ENCODE measurements around the gene PSMB7.

PSMB7 gene

GRCh38 chr9:124377551-124378406 is 37.5 kb downstream of the PSMB7 start:
- DNase-seq, result no peak

GRCh38 chr9:124376329-124376728 is 38.9 kb downstream of the PSMB7 start:
- no peak for DNase-seq

GRCh38 chr9:124375726-124376125 is 39.5 kb downstream of the PSMB7 start:
- peak; percentile 13 for DNase-seq

- DNase-seq, result no peak
Observed at GRCh38 chr9:124373851-124374250, 41.4 kb downstream of the PSMB7 start.

GRCh38 chr9:124373386-124373785 is 41.9 kb downstream of the PSMB7 start:
- no peak for DNase-seq

- DNase-seq, result no peak
Observed at GRCh38 chr9:124372038-124372437, 43.2 kb downstream of the PSMB7 start.

GRCh38 chr9:124370896-124371582 is 44.2 kb downstream of the PSMB7 start:
- no peak for DNase-seq

- no peak for DNase-seq
Observed at GRCh38 chr9:124369231-124369797, 45.9 kb downstream of the PSMB7 start.

- DNase-seq, result no peak
Observed at GRCh38 chr9:124368692-124369091, 46.5 kb downstream of the PSMB7 start.

GRCh38 chr9:124366476-124367220 is 48.6 kb downstream of the PSMB7 start:
- DNase-seq, result no peak

GRCh38 chr9:124365036-124365435 is 50.2 kb downstream of the PSMB7 start:
- peak; percentile 87 for DNase-seq

- DNase-seq, result no peak
Observed at GRCh38 chr9:124364141-124364540, 51.1 kb downstream of the PSMB7 start.

GRCh38 chr9:124363326-124364096 is 51.7 kb downstream of the PSMB7 start:
- DNase-seq, result no peak

- DNase-seq, result no peak
Observed at GRCh38 chr9:124361128-124361527, 54.1 kb downstream of the PSMB7 start.

- DNase-seq, result no peak
Observed at GRCh38 chr9:124359855-124360678, 55.2 kb downstream of the PSMB7 start.

- no peak for DNase-seq
Observed at GRCh38 chr9:124359426-124359825, 55.8 kb downstream of the PSMB7 start.

GRCh38 chr9:124358631-124359030 is 56.6 kb downstream of the PSMB7 start:
- DNase-seq, result no peak

- DNase-seq, result peak; percentile 52
Observed at GRCh38 chr9:124357721-124358361, 57.4 kb downstream of the PSMB7 start.

- DNase-seq, result no peak
Observed at GRCh38 chr9:124356745-124357390, 58.4 kb downstream of the PSMB7 start.

Measured in NCI-H82 (cell line).